Spinal cord (tissue), 10 donors: ENCODE results near the gene DNAH3. TPM values are rescaled to one million over a fixed set of nuclear protein-coding genes. Genes with fewer than 3 reads are reported as not detected.

Experiments
- DNase-seq, 6 donors: peaks; one replicate each; pipeline versions ENCODE4 v3.0.0 to v3.0.0-alpha.2; 2013 to 2015; ENCODE audit warnings: low spot score in 6 of 6, low read depth in 4 of 6
- H3K27ac ChIP-seq: one replicate; pipeline ENCODE4 v1.5.1; 2013; ENCODE audit warnings: low read depth, low read length, control low read depth
- H3K27me3 ChIP-seq: one replicate; pipeline ENCODE4 v1.6.1; 2013; ENCODE audit warnings: low read length; ENCODE audit not compliant: control insufficient read depth, insufficient read depth
- H3K36me3 ChIP-seq: one replicate; pipeline ENCODE4 v1.6.1; 2013; ENCODE audit warnings: low read length; ENCODE audit not compliant: control insufficient read depth, insufficient read depth
- H3K4me1 ChIP-seq: one replicate; pipeline ENCODE4 v1.6.1; 2013; ENCODE audit warnings: low read length; ENCODE audit not compliant: control insufficient read depth, insufficient read depth
- H3K4me3 ChIP-seq: one replicate; pipeline ENCODE4 v1.5.1; 2013; ENCODE audit warnings: low read depth, low read length, control low read depth
- H3K9me3 ChIP-seq: one replicate; pipeline ENCODE4 v1.6.1; 2013; ENCODE audit warnings: low read length; ENCODE audit not compliant: control insufficient read depth, insufficient read depth
- WGBS: methylation state at CpG from one replicate; pipeline ENCODE4 v1.1.5; 2013; ENCODE audit warnings: missing lambda C conversion rate; ENCODE audit not compliant: insufficient coverage; 5-methylcytosine and 5-hydroxymethylcytosine counted together
- polyA plus RNA-seq, 2 donors: library from polyadenylated mRNA; unstranded; fragments of 120-200 nt; gene quantifications; one replicate each; pipeline ENCODE4 v1.2.1, GENCODE V29; 2013; ENCODE audit not compliant: insufficient read length in 2 of 2
- total RNA-seq, 2 donors: library from RNA; depleted of rRNA in 1 of 2; stranded (reverse); fragments of 120-200 nt in 1 of 2; fragments of >200 nt in 1 of 2; gene quantifications; one replicate each; pipeline versions ENCODE4 v1.2.3 to v1.2.4, GENCODE V29; 2013 to 2014
- donor health status: healthy.

DNAH3 gene
- total and polyA plus RNA-seq, 4 donors, result 1.6 to 3.2 (median 1.9) TPM

GRCh38 chr16:21083729-21084268, 66.8 kb downstream of the DNAH3 start:
- Histone ChIP-seq H3K36me3 (no peaks in the 10 kb centered on the region), H3K27me3 (no peaks in the 10 kb centered on the region), H3K9me3 (no peaks in the 10 kb centered on the region), H3K4me1 (no peaks in the 10 kb centered on the region), H3K4me3 (no peak overlapping the region), H3K27ac (no peak overlapping the region)
- 41% methylated on average over 4 of the region's 6 CpGs for WGBS
- DNase-seq, result peak in 2 of 6 donors; percentile 41 to 52

GRCh38 chr16:21081329-21081728, 69.3 kb downstream of the DNAH3 start:
- Histone ChIP-seq H3K27me3 (no peaks in the 10 kb centered on the region), H3K27ac (no peak overlapping the region), H3K4me3 (no peak overlapping the region), H3K9me3 (no peaks in the 10 kb centered on the region), H3K36me3 (no peaks in the 10 kb centered on the region), H3K4me1 (no peaks in the 10 kb centered on the region)
- whole genome bisulfite sequencing, result 93% methylated on average over 6 of the region's 8 CpGs
- DNase-seq, result no peak

GRCh38 chr16:21078563-21078962, 72.1 kb downstream of the DNAH3 start:
- Histone ChIP-seq H3K36me3 (no peaks in the 10 kb centered on the region), H3K4me1 (no peaks in the 10 kb centered on the region), H3K27me3 (no peaks in the 10 kb centered on the region), H3K4me3 (no peak overlapping the region), H3K27ac (no peak overlapping the region), H3K9me3 (no peaks in the 10 kb centered on the region)
- DNase-seq, result peak in 1 of 6 donors; percentile 9

DNA sequence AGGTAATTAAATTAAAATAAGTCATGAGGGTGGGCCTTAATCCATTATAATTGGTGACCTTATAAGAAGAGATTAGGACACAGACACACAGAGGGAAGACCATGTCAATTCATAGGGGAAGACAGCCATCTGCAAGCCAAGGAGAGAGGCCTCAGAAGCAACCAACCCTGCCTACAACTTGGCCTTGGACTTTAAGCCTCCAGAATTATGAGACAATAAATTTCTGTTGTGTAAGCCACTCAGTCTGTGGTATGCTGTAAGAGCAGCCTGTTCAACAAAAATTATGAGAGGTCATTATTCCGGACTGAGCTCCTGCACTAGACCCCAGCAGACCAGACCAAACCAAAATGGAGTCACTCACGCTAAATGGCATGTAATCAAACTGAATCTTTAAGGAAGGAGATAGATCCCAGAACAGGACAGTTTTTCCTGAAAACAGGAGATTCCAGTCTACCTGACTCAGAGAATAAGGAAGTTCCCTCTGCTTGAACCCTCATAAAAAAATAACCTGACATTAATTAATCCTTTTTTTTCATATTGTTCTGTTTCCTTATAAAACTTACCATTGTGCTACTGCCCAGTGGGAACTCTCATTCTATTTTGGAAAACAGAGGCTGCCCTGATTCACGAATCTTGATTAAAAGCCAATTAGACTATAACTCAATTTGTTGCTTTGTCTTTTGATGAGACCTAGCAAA, 74.3 kb downstream of the DNAH3 start:
- Histone ChIP-seq H3K4me3 (no peak overlapping the region), H3K27ac (no peak overlapping the region), H3K4me1 (no peaks in the 10 kb centered on the region), H3K9me3 (no peaks in the 10 kb centered on the region), H3K36me3 (no peaks in the 10 kb centered on the region), H3K27me3 (no peaks in the 10 kb centered on the region)
- WGBS, result 88% methylated on average over 1 of the region's 3 CpGs
- no peak for DNase-seq

GRCh38 chr16:21075252-21075651, 75.4 kb downstream of the DNAH3 start:
- peak in 2 of 6 donors; percentile 11 to 17 for DNase-seq
- H3K36me3 ChIP-seq, result no peaks in the 10 kb centered on the region
- WGBS, result 48% methylated on average over 6 of the region's 7 CpGs

GRCh38 chr16:21072976-21073375, 77.7 kb downstream of the DNAH3 start:
- Histone ChIP-seq H3K4me1 (no peaks in the 10 kb centered on the region), H3K27me3 (no peaks in the 10 kb centered on the region), H3K4me3 (no peak overlapping the region), H3K9me3 (no peaks in the 10 kb centered on the region), H3K36me3 (no peaks in the 10 kb centered on the region), H3K27ac (no peak overlapping the region)
- no peak for DNase-seq
- no CpG with 5 or more reads among the region's 1 CpG for WGBS

More at GRCh38 chr16:21075252-21075651, 75.4 kb downstream of the DNAH3 start:
- Histone ChIP-seq H3K9me3 (no peaks in the 10 kb centered on the region), H3K27ac (no peak overlapping the region), H3K27me3 (no peaks in the 10 kb centered on the region), H3K4me3 (no peak overlapping the region), H3K4me1 (no peaks in the 10 kb centered on the region)

- Histone ChIP-seq H3K4me1 (no peaks in the 10 kb centered on the region), H3K36me3 (no peaks in the 10 kb centered on the region), H3K27ac (no peak overlapping the region), H3K9me3 (no peaks in the 10 kb centered on the region), H3K4me3 (no peak overlapping the region), H3K27me3 (no peaks in the 10 kb centered on the region)
- no CpG with 5 or more reads among the region's 4 CpGs for WGBS
- DNase-seq, result no peak
Measured at GRCh38 chr16:21071741-21072140, 78.9 kb downstream of the DNAH3 start.

- Histone ChIP-seq H3K36me3 (no peaks in the 10 kb centered on the region), H3K9me3 (no peaks in the 10 kb centered on the region), H3K4me1 (no peaks in the 10 kb centered on the region), H3K27ac (no peak overlapping the region), H3K4me3 (no peak overlapping the region), H3K27me3 (no peaks in the 10 kb centered on the region)
- 67% methylated on average over 1 of the region's 4 CpGs for WGBS
- no peak for DNase-seq
Measured at GRCh38 chr16:21070564-21070963, 80.1 kb downstream of the DNAH3 start.

GRCh38 chr16:21069986-21070385, 80.7 kb downstream of the DNAH3 start:
- Histone ChIP-seq H3K27me3 (no peaks in the 10 kb centered on the region), H3K36me3 (no peaks in the 10 kb centered on the region), H3K4me3 (no peak overlapping the region), H3K4me1 (no peaks in the 10 kb centered on the region), H3K9me3 (no peaks in the 10 kb centered on the region), H3K27ac (no peak overlapping the region)
- peak in 1 of 6 donors; percentile 13 for DNase-seq
- WGBS, result no CpG with 5 or more reads among the region's 6 CpGs

DNA sequence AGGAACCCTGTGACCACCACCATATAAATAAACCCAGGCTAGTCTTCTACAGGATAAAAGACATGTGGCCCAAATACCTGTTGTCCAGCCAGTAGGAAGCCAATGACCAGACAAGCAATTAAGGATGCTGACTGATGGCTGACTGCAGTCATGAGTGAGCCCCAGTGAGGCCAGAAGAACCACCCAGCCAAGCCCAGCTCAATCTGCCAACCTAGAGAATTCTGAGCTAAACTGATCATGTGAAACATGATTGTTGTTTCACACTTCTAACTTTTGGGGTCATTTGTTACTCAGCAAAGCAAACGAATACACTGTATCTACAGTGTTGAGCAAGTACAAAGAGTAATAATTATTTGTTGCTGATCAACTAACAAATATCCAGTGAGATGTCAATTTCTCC, 86.4 kb downstream of the DNAH3 start:
- Histone ChIP-seq H3K36me3 (no peaks in the 10 kb centered on the region), H3K9me3 (no peaks in the 10 kb centered on the region), H3K27ac (no peak overlapping the region), H3K4me1 (no peaks in the 10 kb centered on the region), H3K27me3 (no peaks in the 10 kb centered on the region), H3K4me3 (no peak overlapping the region)
- no CpG with 5 or more reads among the region's 1 CpG for WGBS
- DNase-seq, result no peak
